Liver (tissue), 9 donors: Measurements from ENCODE around the gene GSTP1. TPM values are rescaled to one million over a fixed set of nuclear protein-coding genes. Genes with fewer than 3 reads are reported as not detected.

ENCODE experiments used
- DNase-seq: peaks from one replicate; pipeline ENCODE4 v3.0.0-alpha.2; 2017; ENCODE audit warnings: low spot score
- H3K27ac ChIP-seq, 2 donors: one replicate each; pipeline ENCODE4 v1.7.0; 2013; ENCODE audit warnings: inconsistent platforms in 2 of 2, low read length in 2 of 2, control low read depth in 1 of 2, low read depth in 1 of 2, mild to moderate bottlenecking in 1 of 2
- H3K27me3 ChIP-seq, 4 donors: one replicate each; pipeline versions ENCODE4 v1.6.1 to v1.7.0; 2013; ENCODE audit warnings: low read length in 3 of 4, inconsistent platforms in 1 of 4, mild to moderate bottlenecking in 1 of 4, moderate library complexity in 1 of 4; ENCODE audit not compliant: control insufficient read depth in 4 of 4, insufficient read depth in 4 of 4
- H3K36me3 ChIP-seq, 4 donors: one replicate each; pipeline versions ENCODE4 v1.6.1 to v1.7.0; 2013; ENCODE audit warnings: low read length in 3 of 4, mild to moderate bottlenecking in 3 of 4, low read depth in 1 of 4, moderate library complexity in 1 of 4; ENCODE audit not compliant: control insufficient read depth in 4 of 4, insufficient read depth in 3 of 4
- H3K4me1 ChIP-seq, 4 donors: one replicate each; pipeline versions ENCODE4 v1.6.1 to v1.7.0; 2013; ENCODE audit warnings: low read length in 3 of 4, mild to moderate bottlenecking in 3 of 4, moderate library complexity in 1 of 4; ENCODE audit not compliant: control insufficient read depth in 4 of 4, insufficient read depth in 4 of 4
- H3K4me3 ChIP-seq, 3 donors: one replicate each; pipeline versions ENCODE4 v1.6.1 to v1.7.0; 2013; ENCODE audit warnings: low read length in 3 of 3, control low read depth in 1 of 3, low read depth in 1 of 3, mild to moderate bottlenecking in 1 of 3
- H3K9ac ChIP-seq, 2 donors: one replicate each; pipeline ENCODE4 v1.7.0; 2013; ENCODE audit warnings: low read length in 2 of 2, mild to moderate bottlenecking in 2 of 2, moderate library complexity in 2 of 2, control low read depth in 1 of 2, low read depth in 1 of 2
- H3K9me3 ChIP-seq, 4 donors: one replicate each; pipeline versions ENCODE4 v1.6.1 to v1.7.0; 2013; ENCODE audit warnings: low read length in 3 of 4; ENCODE audit not compliant: control insufficient read depth in 4 of 4
- ATF3 ChIP-seq: IDR thresholded peaks from 2 replicates; pipeline ENCODE4 v1.6.1; 2016; ENCODE audit warnings: antibody characterized with exemption
- CTCF ChIP-seq: fragments of 150-350 bp; IDR thresholded peaks from 2 replicates; pipeline ENCODE4 v1.5.1; 2017; ENCODE audit warnings: improper control_type of control experiment, low read depth, low read length; ENCODE audit not compliant: missing input control
- EGR1 ChIP-seq, 2 donors: IDR thresholded peaks; 2 replicates each; pipeline ENCODE4 v1.6.1; 2016 to 2018; ENCODE audit warnings: antibody characterized with exemption in 2 of 2, low read depth in 2 of 2
- FOXA1 ChIP-seq: IDR thresholded peaks from 2 replicates; pipeline ENCODE4 v1.6.1; 2016; ENCODE audit warnings: antibody characterized with exemption
- FOXA2 ChIP-seq: IDR thresholded peaks from 2 replicates; pipeline ENCODE4 v1.6.1; 2016; ENCODE audit warnings: antibody characterized with exemption
- HNF4G ChIP-seq: IDR thresholded peaks from 2 replicates; pipeline ENCODE4 v1.6.1; 2016; ENCODE audit warnings: antibody characterized with exemption
- JUND ChIP-seq, 2 donors: IDR thresholded peaks; 2 replicates each; pipeline ENCODE4 v1.6.1; 2016; ENCODE audit warnings: antibody characterized with exemption in 2 of 2
- MAX ChIP-seq: IDR thresholded peaks from 2 replicates; pipeline ENCODE4 v1.6.1; 2016; ENCODE audit warnings: antibody characterized with exemption
- RAD21 ChIP-seq, 2 donors: IDR thresholded peaks; 2 replicates each; pipeline ENCODE4 v1.6.1; 2016; ENCODE audit warnings: antibody characterized with exemption in 2 of 2, mild to moderate bottlenecking in 2 of 2
- REST ChIP-seq: IDR thresholded peaks from 2 replicates; pipeline ENCODE4 v1.6.1; 2016; ENCODE audit warnings: antibody characterized with exemption, mild to moderate bottlenecking
- RXRA ChIP-seq, 2 donors: IDR thresholded peaks; 2 replicates each; pipeline ENCODE4 v1.6.1; 2017 to 2018; ENCODE audit warnings: antibody characterized with exemption in 2 of 2, mild to moderate bottlenecking in 1 of 2
- TAF1 ChIP-seq: conservative IDR thresholded peaks from 2 replicates; pipeline ENCODE4 v1.6.1; 2016; ENCODE audit warnings: antibody characterized with exemption, mild to moderate bottlenecking
- YY1 ChIP-seq: IDR thresholded peaks from 2 replicates; pipeline ENCODE4 v1.6.1; 2016; ENCODE audit warnings: antibody characterized with exemption, mild to moderate bottlenecking
- ZBTB33 ChIP-seq: IDR thresholded peaks from 2 replicates; pipeline ENCODE4 v1.6.1; 2016; ENCODE audit warnings: antibody characterized with exemption
- WGBS: extraction: QIAGEN DNeasy Blood & Tissue Kit; methylation state at CpG from one replicate; pipeline ENCODE4 v1.1.7; 2013; 5-methylcytosine and 5-hydroxymethylcytosine counted together
- polyA plus RNA-seq, 2 donors: library from polyadenylated mRNA; stranded (reverse) in 1 of 2; unstranded in 1 of 2; fragments of 200-250 nt in 1 of 2; fragments of >200 nt in 1 of 2; fragmentation: Nextera tagmentation in 1 of 2; extraction: Ambion mirVana in 1 of 2; gene quantifications; one replicate each; pipeline versions ENCODE4 v1.2.1 to v1.2.3, GENCODE V29; 2013 to 2015
- total RNA-seq, 2 donors: library from RNA; depleted of rRNA; stranded (reverse); fragments of >200 nt; gene quantifications; one replicate each; pipeline ENCODE4 v1.2.3, GENCODE V29; 2014
- donor health status: healthy.
- donor health status: healthy.
- donor health status: healthy.
- donor health status: healthy.
- donor health status: healthy.

GSTP1 gene
- total and polyA plus RNA-seq, 4 donors, result 25.6 to 228 (median 44.8) TPM

GRCh38 chr11:67611704-67612587, 28.3 kb downstream of the GSTP1 start:
- Histone ChIP-seq H3K9ac (no peak overlapping the region), H3K9me3 (no peaks in the 10 kb centered on the region), H3K27ac (no peak overlapping the region), H3K27me3 (no peaks in the 10 kb centered on the region), H3K4me3 (no peak overlapping the region), H3K36me3 (peaks cover 7 to 33% (median 16%) of the 10 kb centered on the region in 4 donors), H3K4me1 (peaks cover 9 to 34% (median 22%) of the 10 kb centered on the region in 4 donors)
- 94% methylated on average over 37 of the region's 37 CpGs for WGBS
- no peak for TF ChIP-seq ATF3
- TF ChIP-seq FOXA2, result no peak
- no peak for TF ChIP-seq YY1
- no peak for TF ChIP-seq HNF4G
- TF ChIP-seq TAF1, result no peak
- TF ChIP-seq FOXA1, result no peak
- TF ChIP-seq MAX, result no peak
- TF ChIP-seq RXRA (IDR thresholded peaks at IDR 0.05), result no peak
- TF ChIP-seq JUND (IDR thresholded peaks at IDR 0.05), result no peak
- TF ChIP-seq EGR1 (IDR thresholded peaks at IDR 0.05; ENCODE audit: low read depth in 2 of 2), result no peak
- no peak for TF ChIP-seq ZBTB33
- no peak for TF ChIP-seq RAD21 (IDR thresholded peaks at IDR 0.05)
- TF ChIP-seq CTCF, result no peak
- TF ChIP-seq REST, result no peak
- no peak for DNase-seq

GRCh38 chr11:67612751-67613150, 29.1 kb downstream of the GSTP1 start:
- TF ChIP-seq HNF4G (no peak), EGR1 (IDR thresholded peaks at IDR 0.05; ENCODE audit: low read depth in 2 of 2) (no peak), JUND (IDR thresholded peaks at IDR 0.05) (no peak), ATF3 (no peak), RXRA (IDR thresholded peaks at IDR 0.05) (no peak), YY1 (no peak)
- Histone ChIP-seq H3K4me3 (no peak overlapping the region), H3K4me1 (peaks cover 7 to 32% (median 18%) of the 10 kb centered on the region in 4 donors), H3K9ac (no peak overlapping the region), H3K27me3 (no peaks in the 10 kb centered on the region), H3K36me3 (peaks cover 7 to 33% (median 16%) of the 10 kb centered on the region in 4 donors), H3K9me3 (no peaks in the 10 kb centered on the region), H3K27ac (no peak overlapping the region)
- WGBS, result 95% methylated on average over 13 of the region's 13 CpGs
- DNase-seq, result no peak
